K562 (cell line): ENCODE results near the gene PRKAG2. TPM values are rescaled to one million over a fixed set of nuclear protein-coding genes. Genes with fewer than 3 reads are reported as not detected.

Source experiments
- ATAC-seq: fragments of 200-7000 bp; cut with Tn5 transposase; 3 replicates; pipeline ENCODE4 v1.9.1; 2020; ENCODE audit warnings: moderate library complexity
- BruUV-seq: library from RNA; stranded (reverse); fragments of 400-500 nt; replicated peaks from 2 replicates; lab custom pipeline; 2021; lab: Mats Ljungman, UMichigan
- CTCF ChIA-PET: fragments of 300-600 bp; formaldehyde crosslinking; extraction: SDS; loops from one replicate; lab custom pipeline; 2021; ENCODE audit warnings: low intra/inter-chr PET ratio; lab: Yijun Ruan, JAX
- POLR2A ChIA-PET: fragments of 300-600, 350-650 bp; sonication (Branson Sonifier 250); formaldehyde crosslinking; extraction: SDS; loops from one replicate; lab custom pipeline; 2021; ENCODE audit warnings: antibody characterized with exemption, inconsistent platforms; lab: Yijun Ruan, JAX
- DNase-seq, 4 experiments: peaks; one replicate each; pipeline versions ENCODE4 v3.0.0 to v3.0.0-alpha.2; 2011 to 2018; ENCODE audit warnings: low spot score in 3 of 4, mixed read lengths in 3 of 4; ENCODE audit errors: extremely low read depth in 1 of 4
- FAIRE-seq: peaks from 2 replicates; lab custom pipeline; 2011; peaks lifted over from hg19 to GRCh38; lab: Jason Lieb, UNC
- H2AFZ ChIP-seq: 2 replicates; pipeline ENCODE4 v1.6.0; 2011; ENCODE audit warnings: low read depth, low read length, control low read depth, inconsistent platforms
- H3K27ac ChIP-seq: fragments of 200-600 bp; 3 replicates; pipeline ENCODE4 v1.8.0; 2011; ENCODE audit warnings: low read depth, mild to moderate bottlenecking, control low read depth, inconsistent platforms, low read length, moderate library complexity, mixed read lengths; ENCODE audit errors: extremely low read depth
- H3K27me3 ChIP-seq, 2 experiments: fragments of 300-600 bp in 1 of 2; 2 replicates in 1 of 2; 3 replicates in 1 of 2; pipeline versions ENCODE4 v1.6.0 to v1.8.0; 2011; ENCODE audit warnings: inconsistent platforms in 2 of 2, low read length in 2 of 2, mild to moderate bottlenecking in 1 of 2, mixed read lengths in 1 of 2, moderate library complexity in 1 of 2; ENCODE audit not compliant: control insufficient read depth in 2 of 2, insufficient read depth in 2 of 2
- H3K36me3 ChIP-seq: fragments of 300-600 bp; 3 replicates; pipeline ENCODE4 v1.8.0; 2011; ENCODE audit warnings: mild to moderate bottlenecking, low read length, inconsistent platforms; ENCODE audit not compliant: control insufficient read depth, insufficient read depth
- H3K4me1 ChIP-seq, 2 experiments: fragments of 200-600 bp in 1 of 2; replicated peaks in 1 of 2; 2 replicates in 1 of 2; 3 replicates in 1 of 2; pipeline versions ENCODE4 v1.5.1 to v1.8.0; 2011; ENCODE audit warnings: inconsistent platforms in 2 of 2, low read length in 2 of 2, mild to moderate bottlenecking in 1 of 2, mixed read lengths in 1 of 2, moderate library complexity in 1 of 2; ENCODE audit not compliant: control insufficient read depth in 2 of 2, insufficient read depth in 2 of 2
- H3K4me2 ChIP-seq: 2 replicates; pipeline ENCODE4 v1.6.1; 2011; ENCODE audit warnings: low read length, control low read depth, inconsistent platforms, mixed read lengths; ENCODE audit not compliant: insufficient read depth
- H3K4me3 ChIP-seq: fragments of 200-600 bp; sonication (generic), shearing (Covaris generic); 2 replicates; pipeline ENCODE4 v1.5.1; 2016; ENCODE audit warnings: control low read depth, inconsistent platforms
- H3K79me2 ChIP-seq: fragments of 200-600 bp; 3 replicates; pipeline ENCODE4 v1.8.0; 2011; ENCODE audit warnings: low read length, inconsistent platforms; ENCODE audit not compliant: control insufficient read depth, insufficient read depth
- H3K9ac ChIP-seq, 2 experiments: 2 replicates each; pipeline versions ENCODE4 v1.6.0 to v1.6.1; 2011; ENCODE audit warnings: low read depth in 2 of 2, low read length in 2 of 2, control low read depth in 1 of 2, inconsistent platforms in 1 of 2, mild to moderate bottlenecking in 1 of 2, mixed read lengths in 1 of 2; ENCODE audit not compliant: insufficient read depth in 1 of 2
- H3K9me1 ChIP-seq: one replicate; pipeline ENCODE4 v1.6.0; 2011; ENCODE audit warnings: inconsistent platforms, mild to moderate bottlenecking, low read length, moderate library complexity; ENCODE audit not compliant: control insufficient read depth, insufficient read depth
- H3K9me3 ChIP-seq: replicated peaks from 2 replicates; pipeline ENCODE4 v1.5.1; 2011; ENCODE audit warnings: low read depth, low read length, inconsistent platforms; ENCODE audit not compliant: control insufficient read depth, insufficient read depth
- H4K20me1 ChIP-seq: replicated peaks from 2 replicates; pipeline ENCODE4 v1.6.1; 2011; ENCODE audit warnings: low read length, inconsistent platforms, mixed read lengths; ENCODE audit not compliant: control insufficient read depth, insufficient read depth
- ATF1 ChIP-seq, 2 experiments: fragments of 450-650 bp in 1 of 2; IDR thresholded peaks; 2 replicates each; pipeline ENCODE4 v1.6.1; 2016; ENCODE audit warnings: missing compliant biosample characterization in 1 of 2, missing genetic modification characterization in 1 of 2
- CBX5 ChIP-seq: IDR thresholded peaks from 2 replicates; pipeline ENCODE4 v1.6.1; 2014; ENCODE audit warnings: low read depth, borderline replicate concordance
- HOXB6 ChIP-seq: fragments of 250-450 bp; sonication (Bioruptor Pico); IDR thresholded peaks from 2 replicates; pipeline ENCODE4 v1.5.1; 2022; ENCODE audit warnings: mild to moderate bottlenecking, borderline replicate concordance
- MXI1 ChIP-seq: IDR thresholded peaks from 2 replicates; pipeline ENCODE4 v1.6.1; 2011; ENCODE audit warnings: low read depth, mild to moderate bottlenecking, improper control_type of control experiment, low read length
- SMARCB1 ChIP-seq: IDR thresholded peaks from 2 replicates; pipeline ENCODE4 v1.6.1; 2011; ENCODE audit warnings: improper control_type of control experiment, low read depth; ENCODE audit not compliant: insufficient read length
- ZBED1 ChIP-seq: IDR thresholded peaks from 2 replicates; pipeline ENCODE4 v1.6.1; 2014
- WGBS: fragments of 100-300 bp; shearing (Covaris generic); methylation state at CpG from one replicate; pipeline ENCODE4 v1.1.6; 2016; ENCODE audit warnings: low coverage, mixed read lengths; ENCODE audit not compliant: insufficient coverage; ENCODE audit errors: missing lambda C conversion rate; 5-methylcytosine and 5-hydroxymethylcytosine counted together
- in situ Hi-C: fragments of 300-500 bp; cut with MboI; formaldehyde crosslinking; loops from 4 replicates; pipeline ENCODE4 v1.15.0; 2018; ENCODE audit warnings: inconsistent platforms, mixed read lengths
- intact Hi-C: fragments of 100-400 bp; cut with micrococcal nuclease; formaldehyde crosslinking; loops from 2 replicates; pipeline ENCODE4 v1.14.2; 2022
- polyA plus RNA-seq, 8 experiments: library from polyadenylated mRNA; depleted of rRNA in 4 of 8; stranded (reverse) in 5 of 8; unstranded in 3 of 8; fragments of >200 nt; fragmentation: Nextera tagmentation in 2 of 8; fragmentation: Illumina TruSeq in 1 of 8; extraction: Ambion mirVana in 2 of 8; extraction: Trizol in 1 of 8; gene quantifications; 2 replicates each; pipeline versions ENCODE4 v1.2.1 to v1.2.3, GENCODE V29; 2011 to 2014; ENCODE audit warnings: inconsistent platforms in 1 of 8, missing spikeins in 1 of 8
- total RNA-seq, 7 experiments: library from RNA; depleted of rRNA in 6 of 7; stranded (reverse); fragments of >200 nt in 6 of 7; fragmentation: Illumina TruSeq in 2 of 7; extraction: Trizol in 2 of 7; gene quantifications; 2 replicates each; pipeline versions ENCODE4 v1.2.1 to v1.2.3, GENCODE V29; 2011 to 2021; ENCODE audit warnings: low replicate concordance in 1 of 7
- TF ChIP-seq, protein P1 (sequence below), 3 experiments: fragments of 200-800 bp in 1 of 3; fragments of 250-450 bp in 1 of 3; fragments of 450-650 bp in 1 of 3; sonication (Bioruptor Pico) in 1 of 3; sonication (Bioruptor generic) in 1 of 3; formaldehyde crosslinking in 1 of 3; IDR thresholded peaks; 2 replicates each; pipeline versions ENCODE4 v1.6.1 to v1.8.0; 2016 to 2022; ENCODE audit warnings: mild to moderate bottlenecking in 2 of 3, missing genetic modification characterization in 2 of 3, missing compliant biosample characterization in 1 of 3, moderate library complexity in 1 of 3
- TF ChIP-seq, protein P2 (sequence below): fragments of 250-450 bp; sonication (Bioruptor Pico); IDR thresholded peaks from 2 replicates; pipeline ENCODE4 v1.8.0; 2021; ENCODE audit warnings: borderline replicate concordance, mild to moderate bottlenecking, moderate library complexity; ENCODE audit not compliant: poor library complexity, severe bottlenecking
- TF ChIP-seq, protein P3 (sequence below): fragments of 450-650 bp; formaldehyde crosslinking; IDR thresholded peaks from 2 replicates; pipeline ENCODE4 v1.4.0; 2020; ENCODE audit warnings: mild to moderate bottlenecking, moderate library complexity
- TF ChIP-seq, protein P4 (sequence below): fragments of 450-650 bp; IDR thresholded peaks from 2 replicates; pipeline ENCODE4 v1.6.1; 2016; ENCODE audit warnings: borderline replicate concordance

The PRKAG2 gene
- total and polyA plus RNA-seq, 9 of the 15 experiments (the other 6 are each of a cell fraction or from before 2014, with no cell fraction given) = 0.99 to 5.6 (median 3.3) TPM

DNA sequence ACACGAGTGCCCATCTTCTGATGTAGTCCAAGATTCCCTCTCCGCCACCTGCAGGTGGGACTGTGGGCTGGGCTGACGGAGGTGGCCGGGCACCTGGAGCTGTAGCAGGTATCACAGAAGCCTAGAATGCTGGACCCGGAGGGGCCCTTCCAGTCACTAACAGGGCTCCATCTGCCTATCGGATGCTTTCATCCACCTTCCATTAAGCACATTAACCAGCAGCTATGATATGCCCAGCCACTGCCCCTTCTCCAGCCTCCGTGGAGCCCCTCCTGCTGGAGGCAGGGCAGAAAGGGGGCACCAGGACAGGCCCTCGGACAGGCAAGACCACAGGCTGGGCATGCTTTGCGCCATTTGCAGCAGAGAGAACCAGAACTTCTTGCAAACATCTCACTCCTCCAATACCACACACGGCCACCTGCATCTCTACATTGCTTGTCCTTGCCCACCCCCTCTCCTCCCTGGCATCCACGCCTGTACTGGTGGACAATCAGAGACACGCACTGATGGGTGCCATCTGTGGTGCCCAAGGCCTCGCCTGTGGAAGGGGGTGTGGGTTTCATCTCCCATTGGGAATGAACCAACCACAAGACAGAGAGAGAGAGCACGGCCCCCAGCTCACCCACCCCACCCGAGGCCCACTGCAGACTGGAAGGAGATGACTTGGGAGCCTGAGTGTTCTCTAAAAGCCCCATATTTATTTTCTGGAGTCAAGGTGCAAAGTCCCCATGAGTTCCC is 16.8 kb downstream of the PRKAG2 start:
- peaks cover 3% of the 10 kb centered on the region; the same call in 1 of the 2 replicates for H4K20me1 ChIP-seq
- peaks cover 0 to 7% of the 10 kb centered on the region in 2 experiments; a peak in 1 of 5 replicates for H3K4me1 ChIP-seq
- POLR2A ChIA-PET = interaction anchor here (0.6 to 1.2 kb wide), 3 partner anchors 8 to 103 kb away, joined by 3 to 8 read pairs (median 4); no protein-coding TSS in a partner anchor
- no peaks in the 10 kb centered on the region for H3K79me2 ChIP-seq
- H3K27me3 ChIP-seq = peaks cover 62 to 95% of the 10 kb centered on the region in 2 experiments
- no peak for FAIRE-seq
- no peak overlapping the region for H3K9ac ChIP-seq
- no peak overlapping the region for H3K4me3 ChIP-seq
- no peak for DNase-seq
- BruUV-seq = no TSS peak
- CTCF ChIA-PET = no interaction called here
- no peak for ATAC-seq
- H3K4me2 ChIP-seq = no peak overlapping the region
- no peaks in the 10 kb centered on the region for H3K9me3 ChIP-seq
- no peaks in the 10 kb centered on the region for H3K36me3 ChIP-seq
- H3K9me1 ChIP-seq = no peaks in the 10 kb centered on the region
- TF ChIP-seq, protein P1, sequence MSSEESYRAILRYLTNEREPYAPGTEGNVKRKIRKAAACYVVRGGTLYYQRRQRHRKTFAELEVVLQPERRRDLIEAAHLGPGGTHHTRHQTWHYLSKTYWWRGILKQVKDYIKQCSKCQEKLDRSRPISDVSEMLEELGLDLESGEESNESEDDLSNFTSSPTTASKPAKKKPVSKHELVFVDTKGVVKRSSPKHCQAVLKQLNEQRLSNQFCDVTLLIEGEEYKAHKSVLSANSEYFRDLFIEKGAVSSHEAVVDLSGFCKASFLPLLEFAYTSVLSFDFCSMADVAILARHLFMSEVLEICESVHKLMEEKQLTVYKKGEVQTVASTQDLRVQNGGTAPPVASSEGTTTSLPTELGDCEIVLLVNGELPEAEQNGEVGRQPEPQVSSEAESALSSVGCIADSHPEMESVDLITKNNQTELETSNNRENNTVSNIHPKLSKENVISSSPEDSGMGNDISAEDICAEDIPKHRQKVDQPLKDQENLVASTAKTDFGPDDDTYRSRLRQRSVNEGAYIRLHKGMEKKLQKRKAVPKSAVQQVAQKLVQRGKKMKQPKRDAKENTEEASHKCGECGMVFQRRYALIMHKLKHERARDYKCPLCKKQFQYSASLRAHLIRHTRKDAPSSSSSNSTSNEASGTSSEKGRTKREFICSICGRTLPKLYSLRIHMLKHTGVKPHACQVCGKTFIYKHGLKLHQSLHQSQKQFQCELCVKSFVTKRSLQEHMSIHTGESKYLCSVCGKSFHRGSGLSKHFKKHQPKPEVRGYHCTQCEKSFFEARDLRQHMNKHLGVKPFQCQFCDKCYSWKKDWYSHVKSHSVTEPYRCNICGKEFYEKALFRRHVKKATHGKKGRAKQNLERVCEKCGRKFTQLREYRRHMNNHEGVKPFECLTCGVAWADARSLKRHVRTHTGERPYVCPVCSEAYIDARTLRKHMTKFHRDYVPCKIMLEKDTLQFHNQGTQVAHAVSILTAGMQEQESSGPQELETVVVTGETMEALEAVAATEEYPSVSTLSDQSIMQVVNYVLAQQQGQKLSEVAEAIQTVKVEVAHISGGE (CRISPR knock-in tag; IDR thresholded peaks at IDR 0.05) = no peak
- TF ChIP-seq, protein P2, sequence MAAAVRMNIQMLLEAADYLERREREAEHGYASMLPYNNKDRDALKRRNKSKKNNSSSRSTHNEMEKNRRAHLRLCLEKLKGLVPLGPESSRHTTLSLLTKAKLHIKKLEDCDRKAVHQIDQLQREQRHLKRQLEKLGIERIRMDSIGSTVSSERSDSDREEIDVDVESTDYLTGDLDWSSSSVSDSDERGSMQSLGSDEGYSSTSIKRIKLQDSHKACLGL (CRISPR knock-in tag) = no peak
- TF ChIP-seq CBX5 (no peak), HOXB6 (CRISPR knock-in tag) (no peak), ZBED1 (no peak), SMARCB1 (no peak), ATF1 (CRISPR knock-in tag; IDR thresholded peaks at IDR 0.05) (no peak), ATF1 (tag; IDR thresholded peaks at IDR 0.05) (no peak), MXI1 (no peak)
- TF ChIP-seq, protein P3, sequence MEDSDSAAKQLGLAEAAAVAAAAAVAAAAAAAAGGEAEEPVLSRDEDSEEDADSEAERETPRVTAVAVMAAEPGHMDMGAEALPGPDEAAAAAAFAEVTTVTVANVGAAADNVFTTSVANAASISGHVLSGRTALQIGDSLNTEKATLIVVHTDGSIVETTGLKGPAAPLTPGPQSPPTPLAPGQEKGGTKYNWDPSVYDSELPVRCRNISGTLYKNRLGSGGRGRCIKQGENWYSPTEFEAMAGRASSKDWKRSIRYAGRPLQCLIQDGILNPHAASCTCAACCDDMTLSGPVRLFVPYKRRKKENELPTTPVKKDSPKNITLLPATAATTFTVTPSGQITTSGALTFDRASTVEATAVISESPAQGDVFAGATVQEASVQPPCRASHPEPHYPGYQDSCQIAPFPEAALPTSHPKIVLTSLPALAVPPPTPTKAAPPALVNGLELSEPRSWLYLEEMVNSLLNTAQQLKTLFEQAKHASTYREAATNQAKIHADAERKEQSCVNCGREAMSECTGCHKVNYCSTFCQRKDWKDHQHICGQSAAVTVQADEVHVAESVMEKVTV (CRISPR knock-in tag) = no peak
- TF ChIP-seq, protein P4, sequence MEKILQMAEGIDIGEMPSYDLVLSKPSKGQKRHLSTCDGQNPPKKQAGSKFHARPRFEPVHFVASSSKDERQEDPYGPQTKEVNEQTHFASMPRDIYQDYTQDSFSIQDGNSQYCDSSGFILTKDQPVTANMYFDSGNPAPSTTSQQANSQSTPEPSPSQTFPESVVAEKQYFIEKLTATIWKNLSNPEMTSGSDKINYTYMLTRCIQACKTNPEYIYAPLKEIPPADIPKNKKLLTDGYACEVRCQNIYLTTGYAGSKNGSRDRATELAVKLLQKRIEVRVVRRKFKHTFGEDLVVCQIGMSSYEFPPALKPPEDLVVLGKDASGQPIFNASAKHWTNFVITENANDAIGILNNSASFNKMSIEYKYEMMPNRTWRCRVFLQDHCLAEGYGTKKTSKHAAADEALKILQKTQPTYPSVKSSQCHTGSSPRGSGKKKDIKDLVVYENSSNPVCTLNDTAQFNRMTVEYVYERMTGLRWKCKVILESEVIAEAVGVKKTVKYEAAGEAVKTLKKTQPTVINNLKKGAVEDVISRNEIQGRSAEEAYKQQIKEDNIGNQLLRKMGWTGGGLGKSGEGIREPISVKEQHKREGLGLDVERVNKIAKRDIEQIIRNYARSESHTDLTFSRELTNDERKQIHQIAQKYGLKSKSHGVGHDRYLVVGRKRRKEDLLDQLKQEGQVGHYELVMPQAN = no peak
- intact Hi-C loops (no loop called here), in situ Hi-C loops (no loop called here)
- 0% methylated on average over 15 of the region's 15 CpGs for WGBS
- H2AFZ ChIP-seq = no peak overlapping the region
- no peak overlapping the region for H3K27ac ChIP-seq
